ENCODE results near the gene PXMP2.
"Not testable (repeated sequence)": the region's sequence is repeated elsewhere in the genome, so short reads cannot be mapped to it uniquely, and the experiment has no call there.

PXMP2 gene

GRCh38 chr12:132660052-132660451 is 27.3 kb upstream of the PXMP2 start:
- no peak for DNase-seq (ENCODE audit: low read depth)

- DNase-seq (ENCODE audit: low read depth): no peak
Measured at GRCh38 chr12:132660996-132661395, 26.4 kb upstream of the PXMP2 start.

- DNase-seq (ENCODE audit: low read depth): no peak
Measured at GRCh38 chr12:132661972-132662371, 25.4 kb upstream of the PXMP2 start.

- DNase-seq (ENCODE audit: low read depth): no peak
Measured at GRCh38 chr12:132662901-132663755, 24.3 kb upstream of the PXMP2 start.

GRCh38 chr12:132664206-132665148 is 22.9 kb upstream of the PXMP2 start:
- no peak for DNase-seq (ENCODE audit: low read depth)

- no peak for DNase-seq (ENCODE audit: low read depth)
Measured at GRCh38 chr12:132665149-132665491, 22.3 kb upstream of the PXMP2 start.

GRCh38 chr12:132665794-132666193 is 21.6 kb upstream of the PXMP2 start:
- no peak for DNase-seq (ENCODE audit: low read depth)

GRCh38 chr12:132668191-132669088 is 18.9 kb upstream of the PXMP2 start:
- no peak for DNase-seq (ENCODE audit: low read depth)

GRCh38 chr12:132669166-132669879 is 18.1 kb upstream of the PXMP2 start:
- DNase-seq (ENCODE audit: low read depth): no peak

- no peak for DNase-seq (ENCODE audit: low read depth)
Measured at GRCh38 chr12:132672116-132672515, 15.3 kb upstream of the PXMP2 start.

- DNase-seq (ENCODE audit: low read depth): no peak
Measured at GRCh38 chr12:132672678-132673077, 14.7 kb upstream of the PXMP2 start.

- no peak for DNase-seq (ENCODE audit: low read depth)
Measured at GRCh38 chr12:132673288-132674179, 13.9 kb upstream of the PXMP2 start.

- no peak for DNase-seq (ENCODE audit: low read depth)
Measured at GRCh38 chr12:132674561-132674960, 12.8 kb upstream of the PXMP2 start.

- no peak for DNase-seq (ENCODE audit: low read depth)
Measured at GRCh38 chr12:132675757-132676432, 11.5 kb upstream of the PXMP2 start.

GRCh38 chr12:132677492-132677891 is 9.9 kb upstream of the PXMP2 start:
- no peak for DNase-seq (ENCODE audit: low read depth)

GRCh38 chr12:132685400-132685799 is 2.0 kb upstream of the PXMP2 start:
- DNase-seq (ENCODE audit: low read depth): no peak

GRCh38 chr12:132686825-132687210 is 569 bp upstream of the PXMP2 start:
- no peak for DNase-seq (ENCODE audit: low read depth)

- DNase-seq (ENCODE audit: low read depth): no peak
Measured at GRCh38 chr12:132689227-132689626, 1.8 kb downstream of the PXMP2 start.

GRCh38 chr12:132690112-132690511 is 2.7 kb downstream of the PXMP2 start:
- DNase-seq (ENCODE audit: low read depth): no peak

GRCh38 chr12:132692030-132692429 is 4.6 kb downstream of the PXMP2 start:
- not testable (repeated sequence) for DNase-seq (ENCODE audit: low read depth)
